ENCODE data around the gene PIK3R5. TPM values are rescaled to one million over a fixed set of nuclear protein-coding genes. Genes with fewer than 3 reads are reported as not detected.

PIK3R5 gene
- total RNA-seq, 1 experiment from 2014 or later, result not detected

GRCh38 chr17:8925141-8925540 is 40.4 kb downstream of the PIK3R5 start:
- no peak for DNase-seq (ENCODE audit: low read depth)

- no peak for DNase-seq (ENCODE audit: low read depth)
These were observed 40.9 kb downstream of the PIK3R5 start for GRCh38 chr17:8924595-8924994.

DNA sequence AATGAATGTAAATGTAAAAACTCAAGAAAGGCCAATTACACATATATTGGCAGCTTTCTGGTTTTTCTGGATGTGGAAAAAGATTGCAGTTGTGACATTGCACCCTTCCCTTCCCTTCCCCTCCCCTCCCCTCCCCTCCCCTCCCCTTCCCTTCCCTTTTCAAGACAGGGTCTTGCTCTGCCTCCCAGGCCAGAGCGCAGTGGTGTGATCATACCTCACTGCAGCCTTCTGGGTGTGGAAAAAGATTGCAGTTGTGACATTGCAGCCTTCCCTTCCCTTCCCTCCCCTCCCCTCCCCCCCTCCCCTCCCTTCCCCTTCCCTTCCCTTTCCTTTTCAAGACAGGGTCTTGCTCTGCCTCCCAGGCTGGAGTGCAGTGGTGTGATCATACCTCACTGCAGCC is 41.7 kb downstream of the PIK3R5 start:
- no peak for DNase-seq (ENCODE audit: low read depth)

- DNase-seq (ENCODE audit: low read depth), result no peak
These were observed 42.6 kb downstream of the PIK3R5 start for GRCh38 chr17:8922928-8923327.

- DNase-seq (ENCODE audit: low read depth), result peak; percentile 84
These were observed 43.1 kb downstream of the PIK3R5 start for GRCh38 chr17:8922451-8922850.

- no peak for DNase-seq (ENCODE audit: low read depth)
These were observed 44.4 kb downstream of the PIK3R5 start for GRCh38 chr17:8921147-8921546.

GRCh38 chr17:8918807-8919465 is 46.6 kb downstream of the PIK3R5 start:
- no peak for DNase-seq (ENCODE audit: low read depth)

- no peak for DNase-seq (ENCODE audit: low read depth)
These were observed 49.0 kb downstream of the PIK3R5 start for GRCh38 chr17:8916466-8916865.

DNA sequence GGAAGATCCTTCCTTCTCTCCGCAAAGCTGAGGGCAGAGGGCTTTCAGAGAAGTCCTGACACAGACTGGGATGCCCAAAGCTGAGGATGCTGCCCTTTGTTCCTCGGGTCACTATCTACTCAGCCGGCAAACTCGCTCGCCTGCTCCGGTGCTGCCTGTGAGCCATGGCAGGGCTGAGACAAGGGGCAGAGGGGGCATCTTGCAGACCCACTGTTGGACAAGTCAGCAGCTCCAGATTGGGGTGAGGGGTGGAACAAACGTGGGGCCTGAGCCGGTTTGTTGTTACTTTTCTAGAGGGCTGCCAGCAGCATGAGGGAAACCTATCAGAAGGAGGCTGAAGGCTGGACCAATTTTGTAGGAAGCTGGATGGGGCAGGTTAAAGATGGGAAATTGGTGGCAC is 51.0 kb downstream of the PIK3R5 start:
- no peak for DNase-seq (ENCODE audit: low read depth)

GRCh38 chr17:8913879-8914278 is 51.6 kb downstream of the PIK3R5 start:
- no peak for DNase-seq (ENCODE audit: low read depth)

DNA sequence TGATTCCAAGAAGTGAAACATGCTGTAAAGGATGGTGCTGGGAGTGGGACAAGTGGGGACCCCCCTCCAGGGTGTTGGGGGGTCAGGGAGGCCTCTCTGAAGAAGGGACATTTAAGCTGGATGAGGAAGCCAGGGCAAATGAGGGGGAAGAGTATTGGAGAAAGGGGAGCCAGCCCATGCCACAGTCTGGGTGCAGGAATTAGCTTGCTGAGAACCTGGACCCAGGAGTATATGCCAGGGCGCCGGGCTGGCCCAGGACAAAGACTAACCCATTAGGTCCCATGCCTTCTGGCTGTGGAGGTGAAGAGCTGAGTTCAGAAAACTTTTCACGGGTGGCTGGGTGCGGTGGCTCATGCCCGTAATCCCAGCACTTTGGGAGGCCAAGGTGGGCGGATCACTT is 52.4 kb downstream of the PIK3R5 start:
- no peak for DNase-seq (ENCODE audit: low read depth)

- no peak for DNase-seq (ENCODE audit: low read depth)
These were observed 53.2 kb downstream of the PIK3R5 start for GRCh38 chr17:8912084-8912981.

- no peak for DNase-seq (ENCODE audit: low read depth)
These were observed 54.4 kb downstream of the PIK3R5 start for GRCh38 chr17:8910969-8911604.

GRCh38 chr17:8909586-8910270 is 55.8 kb downstream of the PIK3R5 start:
- no peak for DNase-seq (ENCODE audit: low read depth)

DNA sequence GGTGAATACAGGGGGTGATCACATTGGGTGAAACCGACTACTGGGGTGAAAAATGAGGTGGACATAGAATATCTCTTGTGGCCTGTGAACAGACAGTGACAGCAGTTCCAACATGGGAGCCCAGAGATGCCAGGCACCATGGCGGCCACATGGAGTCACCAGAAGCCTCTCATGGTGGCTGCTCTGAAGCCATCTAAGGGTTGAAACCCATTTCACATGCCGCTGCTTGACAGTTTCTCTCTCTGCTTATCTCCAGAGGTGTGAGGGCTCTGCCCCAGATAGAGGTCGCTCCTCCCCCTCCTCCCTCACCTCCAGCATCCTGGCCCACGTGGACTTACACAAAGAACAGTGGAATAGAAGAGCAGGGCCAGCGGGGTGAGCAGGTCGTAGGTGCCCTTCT is 60.2 kb downstream of the PIK3R5 start:
- no peak for DNase-seq (ENCODE audit: low read depth)

DNA sequence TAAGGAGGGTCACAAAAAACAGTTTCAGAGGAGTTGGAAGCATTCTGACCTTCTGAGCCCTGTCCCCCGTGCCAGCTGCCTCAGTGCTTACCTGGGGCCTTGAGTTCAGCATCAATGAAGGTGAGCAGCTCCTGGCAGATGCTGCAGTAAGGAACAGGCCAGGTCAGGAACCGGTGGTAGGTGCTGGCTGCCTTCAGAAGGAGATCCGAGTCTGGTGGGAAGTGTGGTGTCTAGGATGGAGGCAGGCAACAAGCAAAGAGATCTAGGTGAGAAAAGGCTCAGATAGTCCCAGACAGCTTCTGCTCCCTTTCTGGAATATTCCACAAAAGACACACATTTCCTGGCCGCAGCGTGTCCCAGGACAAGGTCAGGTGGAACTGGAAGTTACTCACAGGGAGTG is 60.8 kb downstream of the PIK3R5 start:
- DNase-seq (ENCODE audit: low read depth), result no peak

DNA sequence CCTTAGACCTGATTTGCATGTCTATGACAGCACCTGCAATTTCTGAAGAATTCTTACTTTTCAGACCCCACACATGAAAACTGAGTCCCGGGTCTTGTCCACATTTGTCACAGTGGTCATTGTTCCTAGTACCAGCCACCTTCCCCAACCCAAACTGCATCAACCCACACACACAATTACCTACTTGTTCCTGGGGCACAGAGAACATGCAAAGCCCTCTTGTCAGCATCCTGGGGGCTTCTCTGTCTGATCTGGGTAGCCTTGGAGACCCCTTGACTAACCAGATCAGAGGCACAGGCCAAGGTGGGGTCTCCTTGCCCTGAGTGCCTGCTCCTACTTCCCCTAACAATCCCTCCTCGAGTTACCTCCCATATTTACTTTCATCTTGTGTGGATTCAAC is 61.3 kb downstream of the PIK3R5 start:
- no peak for DNase-seq (ENCODE audit: low read depth)

- DNase-seq (ENCODE audit: low read depth), result no peak
These were observed 64.6 kb downstream of the PIK3R5 start for GRCh38 chr17:8900626-8901585.

DNA sequence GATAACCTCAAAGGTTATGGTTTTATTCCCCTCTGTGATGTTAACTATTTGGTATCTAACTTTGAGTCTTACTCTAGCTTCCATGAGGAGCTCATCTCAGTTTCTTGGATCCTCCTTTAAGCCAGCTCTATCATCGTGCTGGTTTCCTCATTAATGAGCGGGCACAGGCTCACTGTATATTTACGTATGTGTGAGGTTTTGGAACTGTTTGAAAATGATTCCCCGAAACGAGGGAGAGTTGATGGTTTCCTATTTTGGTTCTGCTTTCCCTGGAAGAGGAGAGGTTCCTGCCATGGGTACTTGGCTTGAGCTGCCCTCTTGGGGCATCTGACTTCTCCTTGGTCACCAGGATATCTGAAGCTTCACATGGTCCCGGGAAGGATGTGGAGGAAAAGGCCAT is 65.3 kb downstream of the PIK3R5 start:
- DNase-seq (ENCODE audit: low read depth), result no peak

DNA sequence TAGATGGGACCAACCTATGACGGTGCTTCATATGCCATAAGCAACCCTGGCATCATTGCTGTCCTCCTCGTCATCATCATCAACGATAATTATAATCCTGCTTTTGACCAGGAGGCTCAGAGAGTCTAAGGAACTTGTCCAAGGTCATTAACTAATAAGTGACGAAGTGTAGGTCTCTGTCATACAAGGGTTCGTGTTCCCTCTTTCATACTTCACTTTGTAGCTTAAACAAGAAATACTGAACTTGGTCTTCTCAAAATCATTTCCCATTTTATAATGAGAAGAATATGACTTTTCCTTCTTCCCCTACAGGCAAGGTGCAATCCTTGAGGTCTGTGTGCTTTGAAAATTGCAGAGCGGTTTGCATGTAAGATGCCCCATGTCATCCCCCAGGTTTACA is 66.9 kb downstream of the PIK3R5 start:
- no peak for DNase-seq (ENCODE audit: low read depth)

GRCh38 chr17:8898126-8898525 is 67.4 kb downstream of the PIK3R5 start:
- DNase-seq (ENCODE audit: low read depth), result no peak
